Measurements from ENCODE around the gene APLF. TPM values are rescaled to one million over a fixed set of nuclear protein-coding genes. Genes with fewer than 3 reads are reported as not detected.

The APLF gene
- not detected for polyA plus RNA-seq (2012; ENCODE audit: insufficient read length, low read depth)

- TF ChIP-seq SIN3A (IDR thresholded peaks at IDR 0.05; ENCODE audit: borderline replicate concordance, insufficient read depth, low read length) (peak; percentile 66; the same call in 1 of the 2 replicates), REST (IDR thresholded peaks at IDR 0.05; ENCODE audit: insufficient read depth in 1 of 2, low read depth in 2 of 2, low read length in 2 of 2) (no peak)
These were observed at the start of gene APLF, which contains the start of gene FBXO48 for GRCh38 chr2:68467077-68467960. TSS of gene APLF (plus strand) at chr2:68467585. CDS start at chr2:68467732, 147 bp downstream. TSS of gene FBXO48 (minus strand) at chr2:68467294. CDS start at chr2:68465145, 2,149 bp downstream.

- TF ChIP-seq FOXP2 (optimal IDR thresholded peaks at IDR 0.05; ENCODE audit: borderline replicate concordance, extremely low read depth, extremely low read length, insufficient read depth) (no peak), SIN3A (IDR thresholded peaks at IDR 0.05; ENCODE audit: borderline replicate concordance, insufficient read depth, low read length) (no peak), POLR2AphosphoS5 (IDR thresholded peaks at IDR 0.05; ENCODE audit: low read depth, low read length) (no peak), TAF1 (IDR thresholded peaks at IDR 0.05; ENCODE audit: borderline replicate concordance, insufficient read depth, low read length) (no peak), REST (IDR thresholded peaks at IDR 0.05; ENCODE audit: insufficient read depth in 1 of 2, low read depth in 2 of 2, low read length in 2 of 2) (no peak)
These were observed 49.5 kb upstream of the APLF start for GRCh38 chr2:68417926-68418325.

- no peak for TF ChIP-seq POLR2AphosphoS5 (IDR thresholded peaks at IDR 0.05; ENCODE audit: low read depth, low read length)
- TF ChIP-seq FOXP2 (optimal IDR thresholded peaks at IDR 0.05; ENCODE audit: borderline replicate concordance, extremely low read depth, extremely low read length, insufficient read depth), result no peak
- TF ChIP-seq TAF1 (IDR thresholded peaks at IDR 0.05; ENCODE audit: borderline replicate concordance, insufficient read depth, low read length), result no peak
- TF ChIP-seq REST (IDR thresholded peaks at IDR 0.05; ENCODE audit: insufficient read depth in 1 of 2, low read depth in 2 of 2, low read length in 2 of 2), result no peak
- no peak for TF ChIP-seq SIN3A (IDR thresholded peaks at IDR 0.05; ENCODE audit: borderline replicate concordance, insufficient read depth, low read length)
These were observed 49.0 kb upstream of the APLF start for GRCh38 chr2:68418419-68418818.

- TF ChIP-seq TAF1 (IDR thresholded peaks at IDR 0.05; ENCODE audit: borderline replicate concordance, insufficient read depth, low read length), result no peak
- TF ChIP-seq POLR2AphosphoS5 (IDR thresholded peaks at IDR 0.05; ENCODE audit: low read depth, low read length), result no peak
- no peak for TF ChIP-seq FOXP2 (optimal IDR thresholded peaks at IDR 0.05; ENCODE audit: borderline replicate concordance, extremely low read depth, extremely low read length, insufficient read depth)
- TF ChIP-seq REST (IDR thresholded peaks at IDR 0.05; ENCODE audit: insufficient read depth in 1 of 2, low read depth in 2 of 2, low read length in 2 of 2), result no peak
- no peak for TF ChIP-seq SIN3A (IDR thresholded peaks at IDR 0.05; ENCODE audit: borderline replicate concordance, insufficient read depth, low read length)
These were observed 48.5 kb upstream of the APLF start for GRCh38 chr2:68418855-68419254.

All from PFSK-1 (cell line).